K562 (cell line): ENCODE measurements around the gene LMNTD2. TPM values are rescaled to one million over a fixed set of nuclear protein-coding genes. Genes with fewer than 3 reads are reported as not detected.

Source experiments
- ATAC-seq: fragments of 200-7000 bp; cut with Tn5 transposase; 3 replicates; pipeline ENCODE4 v1.9.1; 2020; ENCODE audit warnings: moderate library complexity
- BruUV-seq: library from RNA; stranded (reverse); fragments of 400-500 nt; replicated peaks from 2 replicates; lab custom pipeline; 2021; lab: Mats Ljungman, UMichigan
- CTCF ChIA-PET: fragments of 300-600 bp; formaldehyde crosslinking; extraction: SDS; loops from one replicate; lab custom pipeline; 2021; ENCODE audit warnings: low intra/inter-chr PET ratio; lab: Yijun Ruan, JAX
- POLR2A ChIA-PET: fragments of 300-600, 350-650 bp; sonication (Branson Sonifier 250); formaldehyde crosslinking; extraction: SDS; loops from one replicate; lab custom pipeline; 2021; ENCODE audit warnings: antibody characterized with exemption, inconsistent platforms; lab: Yijun Ruan, JAX
- DNase-seq, 4 experiments: peaks; one replicate each; pipeline versions ENCODE4 v3.0.0 to v3.0.0-alpha.2; 2011 to 2018; ENCODE audit warnings: low spot score in 3 of 4, mixed read lengths in 3 of 4; ENCODE audit errors: extremely low read depth in 1 of 4
- FAIRE-seq: peaks from 2 replicates; lab custom pipeline; 2011; peaks lifted over from hg19 to GRCh38; lab: Jason Lieb, UNC
- H2AFZ ChIP-seq: 2 replicates; pipeline ENCODE4 v1.6.0; 2011; ENCODE audit warnings: low read depth, low read length, control low read depth, inconsistent platforms
- H3K27ac ChIP-seq: fragments of 200-600 bp; 3 replicates; pipeline ENCODE4 v1.8.0; 2011; ENCODE audit warnings: low read depth, mild to moderate bottlenecking, control low read depth, inconsistent platforms, low read length, moderate library complexity, mixed read lengths; ENCODE audit errors: extremely low read depth
- H3K27me3 ChIP-seq, 2 experiments: fragments of 300-600 bp in 1 of 2; 2 replicates in 1 of 2; 3 replicates in 1 of 2; pipeline versions ENCODE4 v1.6.0 to v1.8.0; 2011; ENCODE audit warnings: inconsistent platforms in 2 of 2, low read length in 2 of 2, mild to moderate bottlenecking in 1 of 2, mixed read lengths in 1 of 2, moderate library complexity in 1 of 2; ENCODE audit not compliant: control insufficient read depth in 2 of 2, insufficient read depth in 2 of 2
- H3K36me3 ChIP-seq: fragments of 300-600 bp; 3 replicates; pipeline ENCODE4 v1.8.0; 2011; ENCODE audit warnings: mild to moderate bottlenecking, low read length, inconsistent platforms; ENCODE audit not compliant: control insufficient read depth, insufficient read depth
- H3K4me1 ChIP-seq, 2 experiments: fragments of 200-600 bp in 1 of 2; replicated peaks in 1 of 2; 2 replicates in 1 of 2; 3 replicates in 1 of 2; pipeline versions ENCODE4 v1.5.1 to v1.8.0; 2011; ENCODE audit warnings: inconsistent platforms in 2 of 2, low read length in 2 of 2, mild to moderate bottlenecking in 1 of 2, mixed read lengths in 1 of 2, moderate library complexity in 1 of 2; ENCODE audit not compliant: control insufficient read depth in 2 of 2, insufficient read depth in 2 of 2
- H3K4me2 ChIP-seq: 2 replicates; pipeline ENCODE4 v1.6.1; 2011; ENCODE audit warnings: low read length, control low read depth, inconsistent platforms, mixed read lengths; ENCODE audit not compliant: insufficient read depth
- H3K4me3 ChIP-seq: fragments of 200-600 bp; sonication (generic), shearing (Covaris generic); 2 replicates; pipeline ENCODE4 v1.5.1; 2016; ENCODE audit warnings: control low read depth, inconsistent platforms
- H3K79me2 ChIP-seq: fragments of 200-600 bp; 3 replicates; pipeline ENCODE4 v1.8.0; 2011; ENCODE audit warnings: low read length, inconsistent platforms; ENCODE audit not compliant: control insufficient read depth, insufficient read depth
- H3K9ac ChIP-seq, 2 experiments: 2 replicates each; pipeline versions ENCODE4 v1.6.0 to v1.6.1; 2011; ENCODE audit warnings: low read depth in 2 of 2, low read length in 2 of 2, control low read depth in 1 of 2, inconsistent platforms in 1 of 2, mild to moderate bottlenecking in 1 of 2, mixed read lengths in 1 of 2; ENCODE audit not compliant: insufficient read depth in 1 of 2
- H3K9me1 ChIP-seq: one replicate; pipeline ENCODE4 v1.6.0; 2011; ENCODE audit warnings: inconsistent platforms, mild to moderate bottlenecking, low read length, moderate library complexity; ENCODE audit not compliant: control insufficient read depth, insufficient read depth
- H3K9me3 ChIP-seq: replicated peaks from 2 replicates; pipeline ENCODE4 v1.5.1; 2011; ENCODE audit warnings: low read depth, low read length, inconsistent platforms; ENCODE audit not compliant: control insufficient read depth, insufficient read depth
- H4K20me1 ChIP-seq: replicated peaks from 2 replicates; pipeline ENCODE4 v1.6.1; 2011; ENCODE audit warnings: low read length, inconsistent platforms, mixed read lengths; ENCODE audit not compliant: control insufficient read depth, insufficient read depth
- CREB1 ChIP-seq, 2 experiments: sonication (generic) in 1 of 2; formaldehyde crosslinking in 1 of 2; IDR thresholded peaks; 2 replicates each; pipeline versions ENCODE4 v1.6.1 to v1.8.0; 2012 to 2022; ENCODE audit warnings: inconsistent platforms in 1 of 2, mild to moderate bottlenecking in 1 of 2, missing genetic modification reagents in 1 of 2, moderate library complexity in 1 of 2
- HNRNPK ChIP-seq: fragments of 200-400 bp; formaldehyde crosslinking; IDR thresholded peaks from one replicate; pipeline ENCODE4 v1.6.1; 2018; ENCODE audit warnings: mild to moderate bottlenecking, low read depth, low read length; ENCODE audit not compliant: poor library complexity, severe bottlenecking
- MAZ ChIP-seq, 2 experiments: fragments of 450-650 bp in 1 of 2; sonication (generic) in 1 of 2; formaldehyde crosslinking; IDR thresholded peaks in 1 of 2; conservative IDR thresholded peaks in 1 of 2; 2 replicates each; pipeline versions ENCODE4 v1.4.0 to v1.5.0; 2020; ENCODE audit warnings: mild to moderate bottlenecking in 1 of 2, missing genetic modification reagents in 1 of 2
- MECOM ChIP-seq: fragments of 250-450 bp; sonication (Bioruptor Pico); IDR thresholded peaks from 2 replicates; pipeline ENCODE4 v1.8.0; 2022; ENCODE audit warnings: inconsistent platforms
- NFYB ChIP-seq: IDR thresholded peaks from 2 replicates; pipeline ENCODE4 v1.6.1; 2011; ENCODE audit warnings: mild to moderate bottlenecking, moderate library complexity; ENCODE audit not compliant: insufficient read length; ENCODE audit errors: extremely low read depth
- NR2C2 ChIP-seq, 2 experiments: fragments of 200-800 bp in 1 of 2; sonication (Bioruptor generic) in 1 of 2; sonication (generic) in 1 of 2; formaldehyde crosslinking in 1 of 2; IDR thresholded peaks; 2 replicates each; pipeline versions ENCODE4 v1.6.1 to v1.8.0; 2016 to 2022; ENCODE audit warnings: mild to moderate bottlenecking in 1 of 2, missing compliant biosample characterization in 1 of 2, missing genetic modification characterization in 1 of 2, missing genetic modification reagents in 1 of 2
- PKNOX1 ChIP-seq: fragments of 450-650 bp; IDR thresholded peaks from 2 replicates; pipeline ENCODE4 v1.6.1; 2016
- RB1 ChIP-seq: fragments of 450-650 bp; IDR thresholded peaks from 2 replicates; pipeline ENCODE4 v1.6.1; 2017; ENCODE audit warnings: low read depth, mild to moderate bottlenecking
- RBFOX2 ChIP-seq: fragments of 200-400 bp; formaldehyde crosslinking; IDR thresholded peaks from 2 replicates; pipeline ENCODE4 v1.6.1; 2017; ENCODE audit warnings: low read depth, mild to moderate bottlenecking, low read length, moderate library complexity
- SAFB ChIP-seq: fragments of 200-400 bp; formaldehyde crosslinking; IDR thresholded peaks from 2 replicates; pipeline ENCODE4 v1.6.1; 2017; ENCODE audit warnings: low read depth, low read length, borderline replicate concordance
- TCF7L2 ChIP-seq: fragments of 150-350 bp; IDR thresholded peaks from 2 replicates; pipeline ENCODE4 v1.6.1; 2016; ENCODE audit warnings: low read depth, mild to moderate bottlenecking, low read length, moderate library complexity
- ZHX1 ChIP-seq: fragments of 150-350 bp; conservative IDR thresholded peaks from 2 replicates; pipeline ENCODE4 v1.6.1; 2014; ENCODE audit warnings: low read length
- ZNF740 ChIP-seq, 3 experiments: fragments of 200-800 bp in 1 of 3; sonication (Bioruptor generic) in 1 of 3; sonication (generic) in 1 of 3; formaldehyde crosslinking in 1 of 3; IDR thresholded peaks; 2 replicates each; pipeline versions ENCODE4 v1.6.1 to v1.8.0; 2016 to 2022; ENCODE audit warnings: mild to moderate bottlenecking in 2 of 3, missing compliant biosample characterization in 2 of 3, missing genetic modification characterization in 2 of 3, missing genetic modification reagents in 1 of 3
- WGBS: fragments of 100-300 bp; shearing (Covaris generic); methylation state at CpG from one replicate; pipeline ENCODE4 v1.1.6; 2016; ENCODE audit warnings: low coverage, mixed read lengths; ENCODE audit not compliant: insufficient coverage; ENCODE audit errors: missing lambda C conversion rate; 5-methylcytosine and 5-hydroxymethylcytosine counted together
- in situ Hi-C: fragments of 300-500 bp; cut with MboI; formaldehyde crosslinking; loops from 4 replicates; pipeline ENCODE4 v1.15.0; 2018; ENCODE audit warnings: inconsistent platforms, mixed read lengths
- intact Hi-C: fragments of 100-400 bp; cut with micrococcal nuclease; formaldehyde crosslinking; loops from 2 replicates; pipeline ENCODE4 v1.14.2; 2022
- polyA plus RNA-seq, 8 experiments: library from polyadenylated mRNA; depleted of rRNA in 4 of 8; stranded (reverse) in 5 of 8; unstranded in 3 of 8; fragments of >200 nt; fragmentation: Nextera tagmentation in 2 of 8; fragmentation: Illumina TruSeq in 1 of 8; extraction: Ambion mirVana in 2 of 8; extraction: Trizol in 1 of 8; gene quantifications; 2 replicates each; pipeline versions ENCODE4 v1.2.1 to v1.2.3, GENCODE V29; 2011 to 2014; ENCODE audit warnings: inconsistent platforms in 1 of 8, missing spikeins in 1 of 8
- total RNA-seq, 7 experiments: library from RNA; depleted of rRNA in 6 of 7; stranded (reverse); fragments of >200 nt in 6 of 7; fragmentation: Illumina TruSeq in 2 of 7; extraction: Trizol in 2 of 7; gene quantifications; 2 replicates each; pipeline versions ENCODE4 v1.2.1 to v1.2.3, GENCODE V29; 2011 to 2021; ENCODE audit warnings: low replicate concordance in 1 of 7

LMNTD2 gene
- total and polyA plus RNA-seq, 9 of the 15 experiments (the other 6 are each of a cell fraction or from before 2014, with no cell fraction given), result 0.48 to 4.2 (median 1.5) TPM; not detected in 3

GRCh38 chr11:568306-569157 is 8.0 kb upstream of the LMNTD2 start:
- H3K79me2 ChIP-seq, result peaks cover 30% of the 10 kb centered on the region
- H3K9me3 ChIP-seq, result no peaks in the 10 kb centered on the region
- intact Hi-C loops, result loop anchor here (10.0 kb wide), 1 partner anchor 226 kb away; the partner anchor contains the start of genes CEND1 and SLC25A22
- DNase-seq, result peak; percentile 89 to 97 (median 94)
- ChIA-PET POLR2A (interaction anchor here (0.5 to 1.9 kb wide), 9 partner anchors 7 to 246 kb away, joined by 3 to 6 read pairs (median 4); no protein-coding TSS in a partner anchor), CTCF (interaction anchor here (0.7 kb wide), 2 partner anchors 33 to 131 kb away, joined by 4 to 5 read pairs; partner anchors contain the start of gene HRAS)
- H3K27ac ChIP-seq, result peak overlapping the region; percentile 82
- FAIRE-seq, result peak; percentile 83
- H3K27me3 ChIP-seq, result no peaks in the 10 kb centered on the region
- no TSS peak for BruUV-seq
- in situ Hi-C loops, result no loop called here
- H4K20me1 ChIP-seq, result no peaks in the 10 kb centered on the region
- H3K36me3 ChIP-seq, result peaks cover 18% of the 10 kb centered on the region; the same call in 2 of the 3 replicates
- H3K4me1 ChIP-seq, result peaks cover 31 to 71% of the 10 kb centered on the region in 2 experiments
- peak overlapping the region; percentile 84 for H3K4me3 ChIP-seq
- WGBS, result under 1% methylated on average over 58 of the region's 123 CpGs
- H2AFZ ChIP-seq, result peak overlapping the region; percentile 68; the same call in 1 of the 2 replicates
- ATAC-seq, result peak; percentile 98
- peak overlapping the region; percentile 83 to 96 for H3K9ac ChIP-seq
- H3K9me1 ChIP-seq, result no peaks in the 10 kb centered on the region
- H3K4me2 ChIP-seq, result peak overlapping the region; percentile 91
- TF ChIP-seq SAFB, result peak; percentile 69; the same call in 1 of the 2 replicates
- peak; percentile 83 for TF ChIP-seq CREB1 (IDR thresholded peaks at IDR 0.05)
- peak; percentile 83 for TF ChIP-seq CREB1 (CRISPR knock-in tag; IDR thresholded peaks at IDR 0.05)
- peak; percentile 93 for TF ChIP-seq RB1
- TF ChIP-seq MECOM (CRISPR knock-in tag), result no peak
- TF ChIP-seq ZNF740 (CRISPR knock-in tag; IDR thresholded peaks at IDR 0.05), result peak; percentile 94
- TF ChIP-seq ZNF740 (tag; IDR thresholded peaks at IDR 0.05), result no peak
- TF ChIP-seq PKNOX1, result no peak
- TF ChIP-seq RBFOX2, result peak; percentile 68
- TF ChIP-seq NFYB, result peak; percentile 83
- peak in 1 of 2 experiments; percentile 88; a peak in 3 of 4 replicates for TF ChIP-seq MAZ (CRISPR knock-in tag; conservative IDR thresholded peaks at IDR 0.05 in 1 of 2, IDR thresholded peaks at IDR 0.05 in 1 of 2)
- peak; percentile 71 for TF ChIP-seq HNRNPK
- no peak for TF ChIP-seq ZHX1
- TF ChIP-seq TCF7L2, result peak; percentile 93
- no peak for TF ChIP-seq NR2C2 (CRISPR knock-in tag; IDR thresholded peaks at IDR 0.05)
- TF ChIP-seq NR2C2 (tag; IDR thresholded peaks at IDR 0.05), result peak; percentile 78
